ENCODE data around the gene FMO5.

DNA sequence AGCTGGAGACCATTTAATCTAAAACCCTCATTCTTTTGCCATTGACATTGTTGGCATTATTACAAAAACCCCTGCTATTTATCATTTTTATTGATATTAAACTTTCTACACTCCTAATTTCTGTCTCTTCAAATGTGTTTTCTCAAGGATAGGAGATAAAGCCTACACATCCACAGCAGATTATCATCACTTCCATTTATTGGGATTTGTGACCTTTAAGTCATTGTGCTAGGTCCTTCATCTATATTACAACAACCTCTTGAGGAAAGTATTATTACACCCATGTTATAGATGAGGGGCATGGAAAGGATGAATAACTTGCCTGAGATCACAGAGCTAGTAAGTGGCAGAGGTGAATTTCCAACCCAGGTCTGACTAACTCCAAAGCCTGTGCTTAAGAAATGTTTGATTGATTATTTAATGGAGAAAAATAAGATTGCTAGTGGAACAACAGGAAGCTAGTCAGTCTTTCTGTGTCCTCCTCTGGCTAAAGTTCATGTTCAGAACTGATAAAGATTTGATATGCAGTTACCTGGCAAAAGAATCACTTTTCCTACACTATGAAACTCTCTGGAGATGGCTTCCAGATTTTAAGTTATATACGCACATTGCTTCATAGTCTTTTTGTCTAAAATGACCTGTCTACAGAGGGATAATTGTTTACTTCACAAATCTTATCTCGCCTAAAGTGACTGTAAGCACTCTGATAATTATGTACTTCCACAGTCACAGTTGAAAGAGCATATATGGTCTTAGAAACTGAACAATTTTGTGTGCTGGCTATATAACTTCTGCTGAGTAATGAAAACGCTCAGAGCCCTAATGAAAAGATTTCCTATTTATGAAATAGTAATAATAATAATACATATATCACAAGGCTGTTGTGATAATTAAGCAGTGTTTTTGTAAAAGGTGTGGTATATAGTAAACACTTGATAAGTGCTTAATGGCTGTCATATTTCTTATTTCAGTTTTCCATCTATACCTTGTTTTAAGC is 15.0 kb downstream of the FMO5 start:
- no peak for TF ChIP-seq CTCF (IDR thresholded peaks at IDR 0.05)
- no peak for TF ChIP-seq POLR2A (IDR thresholded peaks at IDR 0.05)
